ENCODE results near the gene TH. TPM values are rescaled to one million over a fixed set of nuclear protein-coding genes. Genes with fewer than 3 reads are reported as not detected.

TH gene
- total RNA-seq, 4 donors from 2014 or later, result 0.27 TPM; not detected in 2

DNA sequence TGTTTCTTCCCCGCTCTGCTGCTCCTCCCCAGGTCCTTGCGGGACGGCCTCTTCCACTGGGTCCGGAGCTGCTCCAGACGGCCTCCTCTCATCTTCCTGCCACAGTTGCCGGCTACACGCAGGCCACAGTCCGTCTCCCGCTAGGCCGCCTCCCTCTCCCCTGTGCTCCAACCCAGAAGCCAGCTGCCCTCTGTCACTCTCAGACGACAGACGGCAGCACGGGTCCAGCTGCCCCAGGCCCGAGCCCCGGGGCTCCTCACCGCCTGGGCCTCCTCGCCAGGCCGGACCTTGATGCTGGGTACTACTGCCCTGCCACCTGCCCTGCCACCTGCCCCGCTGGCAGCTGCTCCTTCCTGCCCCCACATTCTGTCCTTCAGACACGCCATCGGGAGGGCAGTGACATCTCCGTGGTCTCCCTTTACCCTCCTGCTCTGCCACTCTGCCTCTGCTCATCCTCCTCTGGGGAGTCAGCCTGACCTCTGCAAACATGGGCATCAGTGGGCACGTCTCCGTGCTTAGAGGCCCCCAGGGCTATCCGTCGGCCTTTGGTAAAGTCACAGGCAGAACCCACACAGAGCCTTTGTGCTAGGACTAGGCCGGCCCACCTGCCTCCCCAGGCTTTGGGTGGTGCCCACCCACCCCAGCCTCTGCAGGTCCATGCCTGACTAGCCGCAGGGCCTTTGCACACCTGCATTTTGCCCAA lies 43.1 kb upstream of the TH start:
- no peaks in the 10 kb centered on the region for H3K9me3 ChIP-seq
- ATAC-seq, result no peak
- no peaks in the 10 kb centered on the region for H3K4me1 ChIP-seq
- no peaks in the 10 kb centered on the region for H3K36me3 ChIP-seq
- H3K27ac ChIP-seq, result no peak overlapping the region
- 65% methylated on average over 16 of the region's 28 CpGs; no CpG with 5 or more reads in 1 of the 2 donors for WGBS, 2 donors (ENCODE audit: low coverage in 1 of 2)
- no peak for TF ChIP-seq EP300 (IDR thresholded peaks at IDR 0.05)
- TF ChIP-seq POLR2A (IDR thresholded peaks at IDR 0.05), result no peak
- TF ChIP-seq, protein P1, sequence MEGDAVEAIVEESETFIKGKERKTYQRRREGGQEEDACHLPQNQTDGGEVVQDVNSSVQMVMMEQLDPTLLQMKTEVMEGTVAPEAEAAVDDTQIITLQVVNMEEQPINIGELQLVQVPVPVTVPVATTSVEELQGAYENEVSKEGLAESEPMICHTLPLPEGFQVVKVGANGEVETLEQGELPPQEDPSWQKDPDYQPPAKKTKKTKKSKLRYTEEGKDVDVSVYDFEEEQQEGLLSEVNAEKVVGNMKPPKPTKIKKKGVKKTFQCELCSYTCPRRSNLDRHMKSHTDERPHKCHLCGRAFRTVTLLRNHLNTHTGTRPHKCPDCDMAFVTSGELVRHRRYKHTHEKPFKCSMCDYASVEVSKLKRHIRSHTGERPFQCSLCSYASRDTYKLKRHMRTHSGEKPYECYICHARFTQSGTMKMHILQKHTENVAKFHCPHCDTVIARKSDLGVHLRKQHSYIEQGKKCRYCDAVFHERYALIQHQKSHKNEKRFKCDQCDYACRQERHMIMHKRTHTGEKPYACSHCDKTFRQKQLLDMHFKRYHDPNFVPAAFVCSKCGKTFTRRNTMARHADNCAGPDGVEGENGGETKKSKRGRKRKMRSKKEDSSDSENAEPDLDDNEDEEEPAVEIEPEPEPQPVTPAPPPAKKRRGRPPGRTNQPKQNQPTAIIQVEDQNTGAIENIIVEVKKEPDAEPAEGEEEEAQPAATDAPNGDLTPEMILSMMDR (IDR thresholded peaks at IDR 0.05), result no peak
- TF ChIP-seq POLR2AphosphoS5 (IDR thresholded peaks at IDR 0.05), result no peak
- H3K27me3 ChIP-seq, result peaks cover 48% of the 10 kb centered on the region
- H3K4me3 ChIP-seq, result no peak overlapping the region

DNA sequence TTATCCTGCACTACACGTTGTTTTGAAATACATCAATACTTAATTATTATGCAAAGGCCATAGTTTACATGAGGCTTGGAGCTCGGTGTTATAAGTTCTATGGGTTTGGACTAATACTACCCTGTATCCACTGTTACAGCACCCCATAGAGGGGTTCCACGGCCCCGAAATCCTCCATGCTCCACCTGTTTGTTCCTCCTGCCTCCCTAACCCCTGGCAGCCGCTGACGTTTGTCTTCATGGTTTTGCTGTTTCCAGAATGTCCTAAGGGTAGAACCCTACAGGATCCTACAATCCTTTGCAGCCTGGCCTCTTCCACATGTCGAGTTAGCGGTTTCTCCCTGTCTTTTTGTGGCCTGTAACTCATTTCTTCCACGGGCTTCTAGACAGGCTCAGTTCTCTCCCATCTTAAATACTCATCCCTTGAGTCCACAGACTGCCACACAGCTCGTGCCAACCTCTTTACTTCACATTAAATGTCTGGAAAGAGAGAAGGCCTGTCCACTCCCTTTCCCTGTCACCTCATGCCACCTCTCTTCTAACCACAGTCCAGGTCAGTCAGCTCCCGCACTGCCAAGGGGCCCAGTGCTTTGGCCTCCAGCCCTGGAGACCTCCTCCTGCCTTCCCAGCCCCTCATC lies 42.4 kb upstream of the TH start:
- ATAC-seq, result no peak
- Histone ChIP-seq H3K4me1 (no peaks in the 10 kb centered on the region), H3K9me3 (no peaks in the 10 kb centered on the region), H3K4me3 (no peak overlapping the region), H3K27ac (no peak overlapping the region), H3K27me3 (peaks cover 55% of the 10 kb centered on the region), H3K36me3 (no peaks in the 10 kb centered on the region)
- TF ChIP-seq POLR2AphosphoS5 (IDR thresholded peaks at IDR 0.05) (no peak), POLR2A (IDR thresholded peaks at IDR 0.05) (no peak), EP300 (IDR thresholded peaks at IDR 0.05) (no peak)
- TF ChIP-seq, protein P1 (IDR thresholded peaks at IDR 0.05), result no peak
- 76 to 77% methylated on average over 10 to 11 of the region's 11 CpGs for WGBS, 2 donors (ENCODE audit: low coverage in 1 of 2)

DNA sequence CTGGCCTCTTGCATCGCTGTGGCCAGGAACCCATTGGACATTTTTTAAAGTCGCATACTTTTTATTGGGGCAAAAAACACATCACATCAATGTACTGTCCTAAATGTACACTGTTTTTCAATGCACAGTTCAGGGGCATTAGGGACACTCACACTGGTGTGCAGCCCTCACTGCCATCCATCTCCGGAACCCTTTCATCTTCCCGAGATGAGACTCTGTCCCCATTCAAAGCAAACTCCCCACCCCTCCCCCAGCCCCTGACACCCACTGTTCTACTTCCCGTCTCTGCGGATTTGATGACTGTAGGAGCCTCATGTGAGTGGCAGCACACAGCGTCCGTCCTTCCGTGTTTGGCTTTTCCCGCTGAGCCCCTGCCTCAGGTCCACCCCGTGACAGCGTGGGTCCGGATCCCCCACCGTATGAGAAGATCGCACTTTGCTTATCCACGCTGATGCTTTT lies 41.8 kb upstream of the TH start:
- TF ChIP-seq, protein P1 (IDR thresholded peaks at IDR 0.05), result no peak
- no peak for TF ChIP-seq EP300 (IDR thresholded peaks at IDR 0.05)
- no peak for TF ChIP-seq POLR2A (IDR thresholded peaks at IDR 0.05)
- TF ChIP-seq POLR2AphosphoS5 (IDR thresholded peaks at IDR 0.05), result no peak
- 51 to 64% methylated on average over 9 to 15 of the region's 16 CpGs for WGBS, 2 donors (ENCODE audit: low coverage in 1 of 2)
- Histone ChIP-seq H3K27me3 (peaks cover 61% of the 10 kb centered on the region), H3K4me3 (no peak overlapping the region), H3K36me3 (no peaks in the 10 kb centered on the region), H3K4me1 (no peaks in the 10 kb centered on the region), H3K9me3 (no peaks in the 10 kb centered on the region), H3K27ac (no peak overlapping the region)
- no peak for ATAC-seq

DNA sequence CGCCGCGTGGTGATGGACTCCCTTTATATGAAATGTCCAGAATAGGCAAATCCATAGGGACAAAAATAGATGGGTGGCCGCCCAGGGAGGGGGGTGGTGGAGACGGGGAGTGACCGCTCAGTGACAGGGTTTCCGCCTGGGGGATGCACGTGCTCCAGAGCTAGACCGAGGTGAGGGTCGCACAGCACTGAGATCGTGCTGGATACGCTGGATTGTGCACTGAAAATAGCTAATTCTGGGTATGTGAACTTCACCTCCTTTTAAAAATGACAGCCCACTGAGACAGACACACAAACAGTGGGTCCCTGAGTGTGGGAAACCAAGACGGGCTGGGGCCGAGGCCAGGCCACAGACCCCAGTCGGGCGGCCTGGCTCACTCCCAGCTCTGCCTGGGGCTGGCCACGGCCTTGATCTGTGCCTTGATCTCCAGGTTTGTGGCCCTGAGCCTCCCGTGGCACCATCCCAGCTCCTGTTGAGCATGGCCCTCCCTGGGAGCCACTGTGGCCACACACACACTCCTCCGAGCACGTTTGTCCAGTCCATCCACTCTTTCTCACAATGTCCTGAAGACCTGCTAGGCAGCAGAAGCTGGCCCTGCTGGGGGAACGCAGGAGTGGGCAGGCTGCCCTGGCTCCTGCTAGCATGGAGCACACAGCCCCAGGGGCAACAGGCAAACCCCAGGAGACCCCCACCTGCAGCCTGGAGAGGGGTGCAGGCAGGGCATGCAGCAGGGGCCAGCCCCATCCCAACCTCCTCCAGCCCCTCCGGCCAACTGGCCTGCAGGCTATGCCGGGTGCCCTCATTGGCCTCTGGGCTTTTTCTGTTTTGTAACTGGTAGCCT lies 41.0 kb upstream of the TH start:
- Histone ChIP-seq H3K4me1 (no peaks in the 10 kb centered on the region), H3K27ac (no peak overlapping the region), H3K27me3 (peaks cover 64% of the 10 kb centered on the region), H3K4me3 (no peak overlapping the region), H3K9me3 (no peaks in the 10 kb centered on the region), H3K36me3 (no peaks in the 10 kb centered on the region)
- no peak for ATAC-seq
- no peak for TF ChIP-seq POLR2AphosphoS5 (IDR thresholded peaks at IDR 0.05)
- WGBS, 2 donors (ENCODE audit: low coverage in 1 of 2), result 69 to 85% methylated on average over 2 to 14 of the region's 23 CpGs

Measured in gastroesophageal sphincter (tissue), 4 donors.